Neutrophil (primary cell): ENCODE results near the gene THSD4.
"Not testable (repeated sequence)": the region's sequence is repeated elsewhere in the genome, so short reads cannot be mapped to it uniquely, and the experiment has no call there.

Experiments used
- H3K27ac ChIP-seq: fragments of 200-600 bp; sonication (generic); 2 replicates; pipeline ENCODE4 v1.5.1; 2016; ENCODE audit warnings: mild to moderate bottlenecking, moderate library complexity
- H3K27me3 ChIP-seq: fragments of 200-600 bp; sonication (generic); 2 replicates; pipeline ENCODE4 v1.6.0; 2016; ENCODE audit warnings: mild to moderate bottlenecking
- H3K36me3 ChIP-seq: fragments of 200-600 bp; sonication (generic); 2 replicates; pipeline ENCODE4 v1.5.1; 2017
- H3K4me1 ChIP-seq, 2 experiments: fragments of 200-600 bp in 1 of 2; sonication (generic) in 1 of 2; 1 replicate in 1 of 2; 2 replicates in 1 of 2; pipeline versions ENCODE4 v1.5.1 to v1.6.1; 2013 to 2016; ENCODE audit warnings: low read depth in 1 of 2, low read length in 1 of 2, mild to moderate bottlenecking in 1 of 2, moderate library complexity in 1 of 2; ENCODE audit not compliant: control insufficient read depth in 1 of 2, insufficient read depth in 1 of 2
- H3K4me3 ChIP-seq, 2 experiments: fragments of 200-600 bp in 1 of 2; sonication (generic) in 1 of 2; 1 replicate in 1 of 2; 2 replicates in 1 of 2; pipeline ENCODE4 v1.5.1; 2013 to 2016; ENCODE audit warnings: low read depth in 1 of 2, low read length in 1 of 2, mild to moderate bottlenecking in 1 of 2, moderate library complexity in 1 of 2
- H3K9me3 ChIP-seq: fragments of 200-600 bp; sonication (generic); 2 replicates; pipeline ENCODE4 v1.5.1; 2016
- CTCF ChIP-seq: fragments of 200-600 bp; sonication (generic); IDR thresholded peaks from 2 replicates; pipeline ENCODE4 v1.5.1; 2016; ENCODE audit warnings: antibody characterized with exemption

The THSD4 gene

GRCh38 chr15:71662306-71662705, 547.0 kb downstream of the THSD4 start:
- TF ChIP-seq CTCF: no peak
- Histone ChIP-seq H3K9me3 (no peaks in the 10 kb centered on the region), H3K27ac (no peak overlapping the region), H3K4me1 (no peaks in the 10 kb centered on the region), H3K36me3 (no peaks in the 10 kb centered on the region), H3K27me3 (peaks cover 29% of the 10 kb centered on the region), H3K4me3 (no peak overlapping the region)

- H3K9me3 ChIP-seq: no peaks in the 10 kb centered on the region
- TF ChIP-seq CTCF: no peak
- no peak overlapping the region for H3K27ac ChIP-seq
- H3K4me1 ChIP-seq: no peaks in the 10 kb centered on the region
- H3K27me3 ChIP-seq: peaks cover 43% of the 10 kb centered on the region
- H3K36me3 ChIP-seq: no peaks in the 10 kb centered on the region
- H3K4me3 ChIP-seq: no peak overlapping the region
Measured at GRCh38 chr15:71664622-71665021, 549.4 kb downstream of the THSD4 start.

- Histone ChIP-seq H3K4me1 (no peaks in the 10 kb centered on the region), H3K27ac (no peak overlapping the region), H3K36me3 (no peaks in the 10 kb centered on the region), H3K4me3 (no peak overlapping the region), H3K9me3 (no peaks in the 10 kb centered on the region), H3K27me3 (peaks cover 24% of the 10 kb centered on the region)
- TF ChIP-seq CTCF: no peak
Measured at GRCh38 chr15:71666763-71667620, 551.7 kb downstream of the THSD4 start.

- no peaks in the 10 kb centered on the region for H3K4me1 ChIP-seq
- no peak overlapping the region for H3K4me3 ChIP-seq
- H3K9me3 ChIP-seq: no peaks in the 10 kb centered on the region
- no peak overlapping the region for H3K27ac ChIP-seq
- peaks cover 16% of the 10 kb centered on the region for H3K27me3 ChIP-seq
- no peaks in the 10 kb centered on the region for H3K36me3 ChIP-seq
- no peak for TF ChIP-seq CTCF
Measured at GRCh38 chr15:71669688-71670087, 554.4 kb downstream of the THSD4 start.

- H3K27ac ChIP-seq, H3K36me3 ChIP-seq, H3K4me1 ChIP-seq, H3K9me3 ChIP-seq, H3K4me3 ChIP-seq: not testable (repeated sequence)
- H3K27me3 ChIP-seq: peaks cover 16% of the 10 kb centered on the region
Measured at GRCh38 chr15:71670222-71670621, 555.0 kb downstream of the THSD4 start.

DNA sequence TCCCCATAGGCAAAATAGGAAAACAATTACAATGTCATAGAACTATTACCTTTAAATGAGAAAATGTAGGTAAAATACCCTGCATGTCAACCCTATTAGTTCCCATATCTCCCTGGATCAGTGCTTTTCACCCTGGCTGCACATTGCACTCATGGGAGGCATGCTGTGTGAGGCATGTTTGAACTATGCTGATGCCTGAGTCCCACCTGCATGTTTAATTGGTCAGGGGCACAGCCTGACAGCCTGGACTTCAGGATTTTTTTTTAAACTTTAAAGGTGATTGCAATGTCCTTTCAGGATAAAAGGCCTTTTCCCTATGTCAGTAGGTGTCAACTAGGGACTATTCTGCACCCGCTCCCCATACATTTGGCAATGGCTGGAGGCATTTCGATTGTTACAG, 559.1 kb downstream of the THSD4 start:
- Histone ChIP-seq H3K4me3 (no peak overlapping the region), H3K27ac (no peak overlapping the region), H3K27me3 (peaks cover 5% of the 10 kb centered on the region), H3K9me3 (no peaks in the 10 kb centered on the region), H3K36me3 (no peaks in the 10 kb centered on the region), H3K4me1 (no peaks in the 10 kb centered on the region)
- no peak for TF ChIP-seq CTCF
